Neural progenitor cell (in vitro differentiated cells): ENCODE data around the gene MSH3.

Experiments
- CTCF ChIP-seq: fragments of 200-600 bp; sonication (generic); IDR thresholded peaks from 2 replicates; pipeline ENCODE4 v1.5.1; 2017; ENCODE audit warnings: antibody characterized with exemption, mild to moderate bottlenecking
- EZH2 ChIP-seq: fragments of 200-600 bp; sonication (generic); IDR thresholded peaks from 2 replicates; pipeline ENCODE4 v1.6.1; 2017; ENCODE audit warnings: antibody characterized with exemption, mild to moderate bottlenecking, moderate library complexity
- EZH2phosphoT487 ChIP-seq: fragments of 200-600 bp; sonication (generic); IDR thresholded peaks from 2 replicates; pipeline ENCODE4 v1.6.1; 2017; ENCODE audit warnings: antibody characterized with exemption

GRCh38 chr5:80871541-80871961, 217.1 kb downstream of the MSH3 start:
- TF ChIP-seq EZH2 (no peak), CTCF (no peak), EZH2phosphoT487 (no peak)
